Measurements from ENCODE around the gene ZNF679.

DNA sequence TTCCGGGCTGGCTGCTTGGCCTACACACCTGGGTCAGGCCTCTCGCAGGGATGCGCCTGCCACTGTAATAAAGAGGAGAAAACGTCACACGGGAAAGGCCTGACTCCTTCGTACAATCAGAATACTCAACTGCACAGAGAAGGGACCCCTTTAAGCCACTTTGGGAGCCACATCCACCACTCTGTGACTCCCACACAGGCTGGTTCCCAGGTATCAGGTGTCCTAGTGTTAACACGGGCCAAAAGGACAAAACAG is 79.7 kb downstream of the ZNF679 start:
- TF ChIP-seq, protein P1, sequence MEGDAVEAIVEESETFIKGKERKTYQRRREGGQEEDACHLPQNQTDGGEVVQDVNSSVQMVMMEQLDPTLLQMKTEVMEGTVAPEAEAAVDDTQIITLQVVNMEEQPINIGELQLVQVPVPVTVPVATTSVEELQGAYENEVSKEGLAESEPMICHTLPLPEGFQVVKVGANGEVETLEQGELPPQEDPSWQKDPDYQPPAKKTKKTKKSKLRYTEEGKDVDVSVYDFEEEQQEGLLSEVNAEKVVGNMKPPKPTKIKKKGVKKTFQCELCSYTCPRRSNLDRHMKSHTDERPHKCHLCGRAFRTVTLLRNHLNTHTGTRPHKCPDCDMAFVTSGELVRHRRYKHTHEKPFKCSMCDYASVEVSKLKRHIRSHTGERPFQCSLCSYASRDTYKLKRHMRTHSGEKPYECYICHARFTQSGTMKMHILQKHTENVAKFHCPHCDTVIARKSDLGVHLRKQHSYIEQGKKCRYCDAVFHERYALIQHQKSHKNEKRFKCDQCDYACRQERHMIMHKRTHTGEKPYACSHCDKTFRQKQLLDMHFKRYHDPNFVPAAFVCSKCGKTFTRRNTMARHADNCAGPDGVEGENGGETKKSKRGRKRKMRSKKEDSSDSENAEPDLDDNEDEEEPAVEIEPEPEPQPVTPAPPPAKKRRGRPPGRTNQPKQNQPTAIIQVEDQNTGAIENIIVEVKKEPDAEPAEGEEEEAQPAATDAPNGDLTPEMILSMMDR (IDR thresholded peaks at IDR 0.05) = no peak
- TF ChIP-seq POLR2A (IDR thresholded peaks at IDR 0.05) = no peak
- no peak for TF ChIP-seq POLR2AphosphoS5 (IDR thresholded peaks at IDR 0.05; ENCODE audit: insufficient read depth in 1 of 2, low read depth in 1 of 2)
